ENCODE measurements around the gene ARAF.

DNA sequence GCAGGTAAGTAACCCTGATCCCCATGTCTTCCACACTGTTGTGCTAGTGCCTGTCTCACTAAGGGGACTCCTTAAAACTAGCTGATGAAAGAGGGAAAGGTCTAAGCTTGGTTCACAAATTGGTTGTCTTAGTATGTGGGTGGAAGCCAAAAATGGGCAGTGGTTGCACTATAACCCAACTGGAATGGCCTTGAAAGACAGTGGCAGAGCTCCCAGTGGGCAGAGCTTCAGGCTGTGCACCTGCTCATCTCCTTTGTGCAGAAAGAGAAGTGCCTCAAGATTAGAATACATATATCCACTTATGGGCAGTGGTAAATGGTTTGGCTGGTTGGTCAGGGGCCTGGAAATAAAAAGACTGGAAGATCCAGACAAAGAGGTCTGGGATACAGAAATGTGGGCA is 51.4 kb downstream of the ARAF start:
- TF ChIP-seq TAF1 (IDR thresholded peaks at IDR 0.05; ENCODE audit: borderline replicate concordance, low read depth, low read length) (no peak), POLR2AphosphoS5 (IDR thresholded peaks at IDR 0.05; ENCODE audit: low read depth, low read length) (no peak), POLR2A (IDR thresholded peaks at IDR 0.05; ENCODE audit: low read depth, low read length) (no peak)

All from GM12892 (cell line).